Neural crest cell (in vitro differentiated cells): Measurements from ENCODE around the gene ERG. TPM values are rescaled to one million over a fixed set of nuclear protein-coding genes. Genes with fewer than 3 reads are reported as not detected.

Experiments used
- DNase-seq: peaks from one replicate; pipeline ENCODE4 v3.0.0; 2021; ENCODE audit warnings: low read depth, mixed read lengths, low spot score
- H3K27ac Mint-ChIP-seq: one replicate; pipeline ENCODE4 v1.8.0; 2021; ENCODE audit warnings: mild to moderate bottlenecking, mixed read lengths; ENCODE audit not compliant: unreplicated experiment
- H3K27me3 Mint-ChIP-seq: 2 replicates; pipeline ENCODE4 v1.8.0; 2021; ENCODE audit warnings: low read depth, mild to moderate bottlenecking, mixed read lengths
- H3K36me3 Mint-ChIP-seq: 2 replicates; pipeline ENCODE4 v1.8.0; 2021; ENCODE audit warnings: low read depth, mild to moderate bottlenecking, mixed read lengths
- H3K4me1 Mint-ChIP-seq: 2 replicates; pipeline ENCODE4 v1.8.0; 2021; ENCODE audit warnings: mixed read lengths
- H3K4me3 Mint-ChIP-seq: one replicate; pipeline ENCODE4 v1.8.0; 2021; ENCODE audit warnings: mild to moderate bottlenecking, mixed read lengths
- H3K9me3 Mint-ChIP-seq: 2 replicates; pipeline ENCODE4 v1.8.0; 2021; ENCODE audit warnings: mixed read lengths
- total RNA-seq: library from RNA; stranded (reverse); gene quantifications from 2 replicates; pipeline ENCODE4 v1.2.1, GENCODE V29; 2021
- TF ChIP-seq, protein P1 (sequence below): fragments of 200-600 bp; sonication (generic); conservative IDR thresholded peaks from 2 replicates; pipeline ENCODE4 v1.5.0; 2021; ENCODE audit warnings: antibody characterized with exemption, mild to moderate bottlenecking

The ERG gene
- total RNA-seq, 1 donor from 2014 or later: 0.19 TPM

DNA sequence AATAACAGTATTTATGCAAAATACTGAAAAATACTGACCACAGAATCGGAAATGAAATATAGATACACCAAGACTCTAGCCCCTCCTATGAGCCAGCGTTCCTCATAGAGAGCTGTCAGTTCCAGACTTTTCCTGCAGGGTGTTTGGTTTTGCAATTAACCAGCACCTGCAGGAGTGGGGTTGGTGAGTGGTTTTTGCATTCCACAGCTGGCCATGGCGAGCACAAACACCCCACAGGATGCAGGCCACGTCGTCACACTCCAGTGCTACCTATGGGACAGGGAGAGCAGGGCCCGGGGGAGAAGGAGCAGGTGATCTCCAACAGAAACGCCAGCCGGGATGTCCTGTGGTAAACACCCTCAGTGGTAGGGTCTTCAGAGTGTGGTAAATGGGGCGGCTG, 94.1 kb downstream of the ERG start:
- TF ChIP-seq, protein P1, sequence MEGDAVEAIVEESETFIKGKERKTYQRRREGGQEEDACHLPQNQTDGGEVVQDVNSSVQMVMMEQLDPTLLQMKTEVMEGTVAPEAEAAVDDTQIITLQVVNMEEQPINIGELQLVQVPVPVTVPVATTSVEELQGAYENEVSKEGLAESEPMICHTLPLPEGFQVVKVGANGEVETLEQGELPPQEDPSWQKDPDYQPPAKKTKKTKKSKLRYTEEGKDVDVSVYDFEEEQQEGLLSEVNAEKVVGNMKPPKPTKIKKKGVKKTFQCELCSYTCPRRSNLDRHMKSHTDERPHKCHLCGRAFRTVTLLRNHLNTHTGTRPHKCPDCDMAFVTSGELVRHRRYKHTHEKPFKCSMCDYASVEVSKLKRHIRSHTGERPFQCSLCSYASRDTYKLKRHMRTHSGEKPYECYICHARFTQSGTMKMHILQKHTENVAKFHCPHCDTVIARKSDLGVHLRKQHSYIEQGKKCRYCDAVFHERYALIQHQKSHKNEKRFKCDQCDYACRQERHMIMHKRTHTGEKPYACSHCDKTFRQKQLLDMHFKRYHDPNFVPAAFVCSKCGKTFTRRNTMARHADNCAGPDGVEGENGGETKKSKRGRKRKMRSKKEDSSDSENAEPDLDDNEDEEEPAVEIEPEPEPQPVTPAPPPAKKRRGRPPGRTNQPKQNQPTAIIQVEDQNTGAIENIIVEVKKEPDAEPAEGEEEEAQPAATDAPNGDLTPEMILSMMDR: no peak
- no peak for DNase-seq
- no peaks in the 10 kb centered on the region for H3K27me3 Mint-ChIP-seq
- H3K4me3 Mint-ChIP-seq: no peak overlapping the region
- H3K36me3 Mint-ChIP-seq: no peaks in the 10 kb centered on the region
- H3K9me3 Mint-ChIP-seq: no peaks in the 10 kb centered on the region
- no peaks in the 10 kb centered on the region for H3K4me1 Mint-ChIP-seq
- no peak overlapping the region for H3K27ac Mint-ChIP-seq

DNA sequence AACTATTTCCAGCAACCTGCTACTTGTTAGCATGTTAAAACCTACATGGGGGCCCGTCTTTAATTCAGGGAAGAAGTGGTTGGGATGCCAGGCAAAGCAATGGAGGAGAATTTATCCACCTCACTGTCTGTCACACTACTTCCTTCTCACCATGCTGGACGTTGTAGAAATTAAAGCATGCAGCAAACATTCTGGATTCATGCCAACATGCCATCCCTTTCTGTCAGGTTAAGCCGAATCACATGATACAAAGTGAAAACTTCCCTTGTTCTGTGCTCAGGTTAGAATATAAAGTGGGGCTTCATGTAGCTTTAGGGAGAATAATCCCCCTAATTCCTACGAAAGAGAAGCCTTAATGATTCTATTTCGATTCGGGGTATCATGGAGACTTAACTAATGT, 95.5 kb downstream of the ERG start:
- Mint-ChIP-seq H3K36me3 (no peaks in the 10 kb centered on the region), H3K27me3 (no peaks in the 10 kb centered on the region), H3K4me1 (no peaks in the 10 kb centered on the region), H3K9me3 (no peaks in the 10 kb centered on the region), H3K27ac (no peak overlapping the region), H3K4me3 (no peak overlapping the region)
- TF ChIP-seq, protein P1: no peak
- no peak for DNase-seq

DNA sequence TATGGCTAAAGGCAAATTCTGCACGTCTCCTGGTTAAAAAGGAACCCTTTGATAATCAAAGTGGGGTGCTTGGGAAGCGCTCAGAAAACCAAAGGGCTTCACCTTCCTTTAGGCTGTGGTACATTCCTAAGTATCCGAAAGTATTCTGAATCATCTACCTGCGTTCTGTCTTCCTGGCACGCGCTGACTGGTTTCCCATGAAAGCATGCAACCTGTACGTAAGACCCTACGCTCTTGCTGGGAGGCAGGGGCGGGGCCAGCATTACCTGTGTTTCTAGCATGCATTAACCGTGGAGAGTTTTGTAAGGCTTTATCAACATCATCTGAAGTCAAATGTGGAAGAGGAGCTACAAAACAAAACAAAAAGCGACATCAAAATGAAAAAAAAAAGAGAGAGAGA, 96.0 kb downstream of the ERG start:
- TF ChIP-seq, protein P1: no peak
- no peaks in the 10 kb centered on the region for H3K4me1 Mint-ChIP-seq
- no peaks in the 10 kb centered on the region for H3K27me3 Mint-ChIP-seq
- no peak overlapping the region for H3K4me3 Mint-ChIP-seq
- DNase-seq: no peak
- no peaks in the 10 kb centered on the region for H3K9me3 Mint-ChIP-seq
- no peak overlapping the region for H3K27ac Mint-ChIP-seq
- H3K36me3 Mint-ChIP-seq: no peaks in the 10 kb centered on the region

DNA sequence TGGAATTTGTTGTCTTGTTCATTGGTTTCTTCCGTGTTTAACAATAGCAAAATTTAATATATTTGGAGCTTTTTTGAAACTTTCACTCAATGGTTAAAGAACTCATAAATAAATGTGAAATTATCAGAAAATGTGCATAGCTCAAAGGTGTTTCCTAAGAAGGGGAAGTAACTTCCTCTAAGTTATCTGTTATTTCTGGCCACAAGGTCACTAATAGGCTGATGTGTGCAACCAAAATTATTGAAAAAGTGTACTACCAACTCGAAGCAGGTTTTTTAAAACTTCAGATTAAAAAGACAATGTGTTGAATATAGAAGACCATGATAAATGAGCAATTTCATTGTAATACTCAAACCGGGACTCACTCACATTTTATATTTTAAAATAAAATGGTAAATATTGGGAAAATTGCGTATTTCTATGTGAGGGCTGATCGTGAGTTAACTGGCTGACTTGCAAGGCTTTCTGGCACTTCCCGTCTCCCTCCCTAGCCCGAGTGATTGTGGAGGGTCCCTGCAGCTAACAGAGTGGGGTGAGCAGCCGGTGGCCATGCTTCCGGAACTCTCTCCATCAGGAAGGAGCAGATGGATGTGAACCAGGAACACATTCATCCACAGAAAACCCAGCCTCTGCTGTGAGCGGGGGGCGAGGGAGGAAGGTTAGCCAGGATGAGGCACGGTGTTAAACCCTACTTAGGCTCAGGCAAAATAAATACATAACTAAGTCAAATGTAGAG, 96.9 kb downstream of the ERG start:
- no peaks in the 10 kb centered on the region for H3K9me3 Mint-ChIP-seq
- H3K27me3 Mint-ChIP-seq: no peaks in the 10 kb centered on the region
- DNase-seq: no peak
- H3K36me3 Mint-ChIP-seq: no peaks in the 10 kb centered on the region
- no peaks in the 10 kb centered on the region for H3K4me1 Mint-ChIP-seq
- no peak overlapping the region for H3K4me3 Mint-ChIP-seq
- TF ChIP-seq, protein P1: no peak
- H3K27ac Mint-ChIP-seq: no peak overlapping the region

DNA sequence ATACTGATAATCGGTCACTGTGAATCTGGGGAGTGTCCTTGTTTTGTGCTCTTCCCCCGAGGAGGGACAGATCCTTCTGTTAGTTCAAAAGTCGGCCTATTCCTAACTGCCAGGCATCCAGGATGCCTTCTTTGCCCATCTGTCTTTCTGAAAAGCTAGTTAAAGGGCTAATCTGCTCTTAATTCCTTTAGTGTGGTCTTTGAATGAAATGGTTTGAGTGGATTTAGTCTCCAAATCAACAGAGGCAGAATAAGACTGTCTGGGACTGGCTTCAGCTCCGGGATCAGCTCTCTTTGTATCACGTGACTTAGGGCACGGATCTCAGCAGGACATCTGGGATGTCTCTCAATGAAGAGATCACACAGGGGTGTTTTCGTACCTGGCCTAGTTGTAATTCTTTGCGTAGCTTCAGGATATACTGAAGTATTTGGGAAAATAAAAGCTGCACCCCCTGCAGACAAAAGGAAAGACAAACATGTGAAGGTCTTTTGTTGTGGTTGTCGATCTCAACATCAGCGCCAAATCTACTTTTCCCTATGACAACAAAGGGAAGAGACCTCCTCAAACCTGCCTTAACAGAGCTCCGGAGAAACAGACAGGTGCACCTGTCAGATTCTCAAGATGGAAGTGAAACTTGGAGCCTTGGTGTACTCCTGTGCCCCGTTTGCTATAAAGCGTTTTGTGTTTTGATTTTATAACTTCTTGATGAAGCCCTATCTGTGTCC, 97.9 kb downstream of the ERG start:
- Mint-ChIP-seq H3K36me3 (no peaks in the 10 kb centered on the region), H3K27me3 (no peaks in the 10 kb centered on the region), H3K9me3 (no peaks in the 10 kb centered on the region), H3K4me3 (no peak overlapping the region), H3K4me1 (no peaks in the 10 kb centered on the region), H3K27ac (peak overlapping the region; percentile 68)
- TF ChIP-seq, protein P1: no peak
- no peak for DNase-seq
